KG1 (cell line): Measurements from ENCODE around the gene SELPLG.
"Not testable (repeated sequence)": the region's sequence is repeated elsewhere in the genome, so short reads cannot be mapped to it uniquely, and the experiment has no call there.

Source experiments
- DNase-seq: peaks from one replicate; lab custom pipeline; 2025; lab: John Stamatoyannopoulos, UW

SELPLG gene

DNA sequence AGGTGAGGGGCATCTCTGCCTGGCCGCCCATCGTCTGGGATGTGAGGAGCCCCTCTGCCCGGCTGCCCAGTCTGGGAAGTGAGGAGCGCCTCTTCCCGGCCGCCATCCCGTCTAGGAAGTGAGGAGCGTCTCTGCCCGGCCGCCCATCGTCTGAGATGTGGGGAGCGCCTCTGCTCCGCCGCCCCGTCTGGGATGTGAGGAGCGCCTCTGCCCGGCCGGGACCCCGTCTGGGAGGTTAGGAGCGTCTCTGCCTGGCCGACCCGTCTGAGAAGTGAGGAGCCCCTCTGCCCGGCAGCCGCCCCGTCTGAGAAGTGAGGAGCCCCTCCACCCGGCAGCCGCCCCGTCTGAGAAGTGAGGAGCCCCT, 22.1 kb upstream of the SELPLG start:
- not testable (repeated sequence) for DNase-seq

DNA sequence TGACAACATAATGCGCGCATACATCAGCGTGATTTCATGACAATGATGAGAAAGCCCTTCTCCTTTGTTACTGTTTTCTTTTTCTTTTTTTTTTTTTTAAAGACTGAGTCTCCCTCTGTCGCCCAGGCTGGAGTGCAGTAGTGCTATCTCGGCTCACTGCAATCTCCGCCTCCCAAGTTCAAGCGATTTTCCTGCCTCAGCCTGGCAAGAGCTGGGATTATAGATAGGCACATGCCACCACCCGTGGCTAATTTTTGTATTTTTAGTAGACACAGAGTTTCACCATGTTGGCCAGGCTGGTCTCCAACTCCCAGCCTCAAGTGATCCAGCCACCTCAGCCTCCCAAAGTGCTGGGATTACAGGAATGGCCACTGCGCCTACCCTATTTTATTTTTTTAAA, 20.9 kb upstream of the SELPLG start:
- not testable (repeated sequence) for DNase-seq

DNA sequence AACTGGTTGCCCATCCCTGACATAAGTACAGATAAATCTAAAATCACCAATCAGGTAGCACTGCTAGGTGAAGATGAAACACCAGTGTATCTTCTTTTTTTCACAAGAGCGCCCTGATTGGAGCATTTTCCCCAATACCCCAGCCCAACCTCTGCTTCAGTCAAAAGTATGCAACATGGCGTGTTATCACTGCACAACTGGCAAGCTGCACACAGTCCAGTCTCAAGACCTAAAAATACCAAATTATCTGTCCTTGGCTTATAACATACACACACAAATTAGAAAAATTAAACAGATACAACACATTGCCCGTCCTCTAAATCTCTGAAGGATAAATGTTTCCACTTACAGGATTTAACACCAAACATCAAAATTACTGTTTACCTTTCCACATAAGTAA, 20.2 kb upstream of the SELPLG start:
- DNase-seq = no peak

DNA sequence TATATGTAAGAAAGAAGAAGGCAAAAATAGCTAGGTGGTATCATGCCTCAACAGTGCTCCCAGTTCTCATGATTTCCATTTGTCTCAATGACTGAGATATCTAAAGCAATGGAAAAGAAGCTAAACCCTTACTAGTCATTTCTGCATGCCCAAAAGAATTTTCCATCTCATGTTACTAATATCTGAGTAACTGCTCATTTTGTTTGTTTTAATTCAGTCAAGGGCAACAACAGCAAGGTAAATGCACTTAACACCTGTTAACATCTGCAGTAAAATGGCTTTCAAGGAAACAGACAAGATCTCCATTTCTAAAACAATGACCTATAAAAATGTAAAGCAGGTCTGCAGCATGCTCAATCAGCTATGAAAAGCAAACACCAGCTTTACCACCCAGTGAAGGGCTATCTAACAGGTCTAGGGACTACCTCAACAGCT, 19.4 kb upstream of the SELPLG start:
- DNase-seq = no peak

DNA sequence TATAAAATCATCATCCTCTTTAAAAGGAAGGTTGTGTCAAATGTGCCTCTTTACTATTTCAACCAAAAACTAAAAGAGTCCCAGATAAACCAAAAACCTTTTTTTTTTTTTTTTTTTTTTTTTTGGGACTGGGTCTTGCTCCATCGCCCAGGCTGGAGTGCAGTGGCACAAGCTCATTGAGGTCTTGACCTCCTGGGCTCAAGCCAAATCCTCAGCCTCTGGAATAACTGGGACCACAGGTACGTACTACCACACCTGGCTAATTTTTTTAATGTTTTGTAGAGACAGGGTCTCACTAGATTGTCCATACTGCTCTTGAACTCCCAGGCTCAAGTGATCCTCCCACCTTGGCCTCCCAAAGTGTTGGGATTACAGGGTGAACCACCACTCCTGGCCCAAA, 16.4 kb upstream of the SELPLG start:
- no peak for DNase-seq

DNA sequence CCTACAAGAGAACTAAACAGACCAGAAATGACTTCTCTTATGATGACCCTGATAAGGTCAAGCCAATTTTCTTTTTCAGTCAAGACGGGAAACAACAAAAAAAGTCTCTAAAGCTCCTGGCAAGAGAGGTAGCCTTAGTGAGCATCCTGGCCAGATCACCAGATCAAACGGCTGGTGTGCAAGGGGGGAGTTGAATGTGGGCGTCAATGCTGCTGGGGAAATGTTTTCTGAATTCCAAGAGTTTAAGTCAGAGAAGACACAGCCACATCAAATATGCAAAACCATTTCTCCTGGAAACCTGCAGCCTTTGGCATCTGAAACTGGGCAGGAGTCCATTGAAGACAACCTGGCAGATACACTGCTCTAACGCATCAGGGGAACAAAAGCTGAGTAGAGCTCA, 16.0 kb upstream of the SELPLG start:
- DNase-seq = no peak

DNA sequence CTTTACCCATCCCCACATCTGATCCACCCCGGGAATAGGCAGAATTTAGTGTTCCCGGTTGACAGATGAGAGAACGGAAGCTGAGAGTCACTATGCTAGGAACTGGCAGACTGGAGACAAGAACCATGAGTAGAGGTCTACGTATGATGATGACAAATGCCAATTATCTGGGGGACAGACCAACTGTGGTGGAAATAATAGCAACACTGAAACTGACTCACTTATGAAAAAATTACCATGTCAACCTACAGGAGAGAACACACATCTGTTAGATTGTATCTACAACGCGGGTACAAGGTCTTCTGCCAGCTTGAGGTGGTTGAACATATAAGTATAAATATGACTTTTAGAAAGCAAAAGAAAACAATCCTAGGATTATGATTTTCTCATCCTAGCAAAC, 15.4 kb upstream of the SELPLG start:
- no peak for DNase-seq

DNA sequence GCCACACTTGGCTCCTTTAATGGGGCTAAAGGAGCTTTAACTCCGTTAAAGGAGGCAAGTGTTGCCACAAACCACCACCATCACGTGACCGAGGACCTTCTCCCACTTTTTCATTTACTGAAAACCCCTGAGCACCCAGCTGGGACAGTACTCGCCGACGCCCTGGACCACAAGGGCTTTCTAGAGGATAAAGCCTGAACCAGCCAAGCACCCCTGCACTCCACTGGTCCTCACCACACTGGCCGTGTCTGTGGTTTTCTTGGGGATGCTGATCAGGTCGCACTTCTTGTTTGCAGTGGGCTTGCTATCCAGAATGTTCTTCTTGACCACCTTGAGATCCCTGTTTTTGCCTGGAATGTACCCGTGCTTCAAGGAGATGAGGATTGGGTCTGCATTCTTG, 14.7 kb upstream of the SELPLG start:
- no peak for DNase-seq

DNA sequence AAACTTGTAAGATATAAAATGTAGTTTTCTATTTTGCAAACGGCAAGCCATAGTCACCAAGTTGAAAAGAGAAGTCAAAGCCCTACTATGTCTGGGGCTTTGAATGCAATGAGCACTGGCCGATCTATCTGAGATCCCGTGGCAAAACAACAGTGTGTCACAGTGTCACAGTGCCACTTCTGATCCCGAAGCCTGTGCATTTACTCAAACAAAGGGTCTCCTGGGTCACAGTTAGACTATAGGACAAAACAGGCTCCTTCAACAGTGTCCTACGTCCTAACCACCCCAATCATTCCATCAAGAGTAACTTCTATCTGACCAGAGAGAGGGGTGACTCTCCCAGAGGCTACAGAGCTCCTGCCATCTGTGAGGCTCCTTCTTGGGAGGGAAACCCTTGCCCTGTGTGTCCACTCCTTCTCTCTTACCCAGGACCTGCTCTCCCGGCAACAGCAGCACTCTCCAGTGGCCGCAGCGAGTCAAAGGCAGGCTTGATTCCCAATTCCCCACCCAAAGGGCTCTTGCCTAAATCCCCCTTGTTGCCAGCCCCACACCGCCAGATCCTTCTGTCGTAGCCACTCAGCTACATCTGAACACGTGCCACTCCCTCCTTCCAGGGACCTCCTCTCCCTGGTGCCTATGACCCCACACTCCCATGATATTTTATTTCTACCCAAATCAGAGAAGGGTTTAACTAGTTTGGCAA, 14.0 kb upstream of the SELPLG start:
- DNase-seq = no peak

DNA sequence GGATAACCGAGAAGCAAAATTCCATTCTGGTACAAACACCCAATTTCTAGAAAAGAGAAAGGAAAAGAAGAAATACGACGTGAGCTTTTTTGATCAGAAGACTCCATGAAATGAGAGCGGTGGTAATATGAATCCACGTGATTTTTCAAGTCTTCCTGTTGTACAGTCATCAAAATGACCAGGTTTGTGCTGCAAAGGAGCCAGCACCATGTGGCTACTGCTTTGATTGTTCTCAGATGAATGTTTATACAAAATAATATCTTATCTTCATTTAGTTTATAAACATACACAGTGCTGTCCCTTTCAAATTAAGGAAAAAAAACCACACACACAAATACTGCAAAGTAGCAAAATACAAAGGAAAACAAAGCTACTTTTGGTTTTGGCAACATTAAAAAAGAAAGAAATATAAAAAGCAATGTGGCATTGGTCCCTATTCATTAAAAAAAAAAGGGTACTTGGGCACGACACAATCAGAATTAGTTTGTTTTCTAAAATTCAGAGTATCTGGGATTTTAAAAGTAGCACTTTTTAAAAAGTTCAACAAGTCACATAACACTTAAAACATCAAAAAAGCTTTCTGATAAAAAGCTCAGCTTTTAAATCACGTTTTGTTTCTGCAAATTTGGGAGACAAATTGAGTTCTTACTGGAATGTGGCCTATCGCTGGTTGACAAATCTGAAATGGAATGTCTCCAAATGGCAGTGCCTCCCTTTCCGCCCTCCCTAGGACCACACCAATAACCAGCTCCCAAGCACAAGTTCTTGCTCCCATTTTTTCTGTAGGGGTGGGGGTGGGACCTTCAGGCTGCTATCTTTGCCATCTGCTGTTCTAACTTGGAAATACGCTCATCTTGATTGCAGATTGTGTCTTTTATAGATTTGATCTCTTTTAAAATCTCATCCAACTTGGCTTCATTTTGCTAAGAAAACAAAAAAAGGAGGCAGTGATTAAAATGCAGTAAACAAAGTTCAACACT, 13.2 kb upstream of the SELPLG start:
- DNase-seq = no peak

DNA sequence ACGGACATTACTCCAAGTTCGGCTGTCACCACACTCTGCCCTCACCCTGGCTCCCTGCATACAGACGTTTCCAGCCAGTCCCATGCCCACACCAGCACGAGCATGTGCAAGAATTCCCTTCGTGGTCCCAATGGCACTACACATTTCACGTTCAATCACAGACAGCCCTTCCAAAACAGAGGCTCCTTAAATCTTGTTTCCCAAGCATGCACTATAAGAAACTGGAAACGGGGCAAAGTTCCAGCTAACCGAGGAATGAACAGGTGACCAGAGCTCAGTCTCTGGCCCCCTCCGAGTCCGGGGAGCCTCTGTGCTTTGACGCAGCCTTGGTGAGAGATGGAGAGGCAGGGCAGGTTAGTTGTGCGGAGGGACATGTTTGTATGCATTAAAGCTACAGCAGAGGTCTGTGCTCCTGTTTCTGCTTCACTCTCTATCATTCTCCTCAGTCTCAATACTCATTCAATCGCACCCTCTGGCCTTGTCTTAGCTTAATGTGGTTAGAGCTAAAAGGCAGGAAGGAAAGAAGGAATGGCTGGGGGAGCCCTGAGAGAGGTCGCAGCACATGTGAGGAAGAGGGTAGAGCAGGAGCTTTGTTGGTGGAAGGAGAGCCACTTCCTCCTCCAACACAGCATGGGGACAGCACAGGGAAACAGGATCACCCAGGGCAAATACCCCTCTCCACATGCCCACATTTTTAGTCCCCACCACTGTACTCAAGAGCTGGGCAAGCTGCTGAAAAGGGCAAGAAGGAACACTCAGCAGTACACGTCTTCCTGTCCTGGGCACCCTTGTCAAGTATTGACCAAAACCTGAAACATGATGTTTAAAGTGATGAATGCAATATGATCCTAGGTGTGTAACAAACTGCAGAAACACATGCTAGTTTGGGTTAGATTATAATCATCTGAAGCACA, 12.2 kb upstream of the SELPLG start:
- DNase-seq = no peak

DNA sequence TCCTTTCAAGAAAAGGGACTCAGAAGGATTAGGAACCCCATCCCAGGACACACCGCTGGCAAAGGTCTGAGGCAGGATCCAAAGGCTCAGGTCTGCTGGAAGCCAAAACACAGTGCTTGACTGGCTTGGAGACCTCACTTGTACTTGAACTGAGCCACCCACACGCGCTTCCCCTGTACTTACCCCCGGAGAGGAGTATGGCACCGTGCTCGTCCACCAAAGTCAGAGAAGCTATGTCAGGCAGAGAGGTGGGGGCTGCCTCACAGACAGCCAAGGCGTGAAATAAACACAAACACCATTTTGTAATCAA, 11.1 kb upstream of the SELPLG start:
- DNase-seq = no peak

DNA sequence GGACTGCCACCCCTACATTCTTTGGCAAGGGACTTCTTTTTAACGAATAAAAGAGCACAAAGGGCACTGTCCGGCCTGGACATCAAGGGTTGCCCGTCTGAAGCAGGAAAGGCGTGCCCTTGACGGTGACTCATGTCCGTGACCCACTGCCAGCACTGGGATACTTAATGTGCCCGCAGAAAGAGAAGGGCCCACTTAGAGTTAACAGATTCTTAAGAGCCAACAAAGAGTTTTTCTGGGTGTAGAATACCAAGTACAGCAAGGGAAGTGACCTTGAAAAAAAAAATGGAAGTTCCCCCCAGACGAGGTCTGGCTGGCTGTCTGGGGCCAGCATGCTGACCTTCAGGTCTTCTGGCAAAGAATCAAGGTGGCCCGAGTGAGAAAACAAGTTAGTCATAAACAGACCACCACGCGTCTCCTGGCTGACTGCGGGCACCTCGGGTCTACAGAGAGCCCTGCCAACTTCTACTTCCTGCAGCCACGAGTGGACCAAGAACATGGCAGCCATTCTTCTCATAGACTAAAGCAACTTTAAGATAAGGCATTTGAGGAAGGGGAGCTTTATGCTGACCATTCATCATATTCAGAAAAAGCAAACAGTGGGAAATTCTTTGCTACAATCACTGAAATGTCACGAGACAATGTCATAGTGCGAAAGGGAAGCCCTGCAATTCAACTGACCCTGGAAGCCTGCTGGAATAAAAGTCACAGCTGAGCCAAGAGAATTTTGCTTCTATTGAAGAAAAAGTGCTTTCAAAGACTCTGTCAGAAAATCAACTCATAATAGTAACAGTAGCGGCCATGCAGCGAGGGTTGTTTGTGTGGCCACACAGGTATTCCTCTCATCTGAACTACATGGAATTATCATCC, 10.5 kb upstream of the SELPLG start:
- DNase-seq = no peak

DNA sequence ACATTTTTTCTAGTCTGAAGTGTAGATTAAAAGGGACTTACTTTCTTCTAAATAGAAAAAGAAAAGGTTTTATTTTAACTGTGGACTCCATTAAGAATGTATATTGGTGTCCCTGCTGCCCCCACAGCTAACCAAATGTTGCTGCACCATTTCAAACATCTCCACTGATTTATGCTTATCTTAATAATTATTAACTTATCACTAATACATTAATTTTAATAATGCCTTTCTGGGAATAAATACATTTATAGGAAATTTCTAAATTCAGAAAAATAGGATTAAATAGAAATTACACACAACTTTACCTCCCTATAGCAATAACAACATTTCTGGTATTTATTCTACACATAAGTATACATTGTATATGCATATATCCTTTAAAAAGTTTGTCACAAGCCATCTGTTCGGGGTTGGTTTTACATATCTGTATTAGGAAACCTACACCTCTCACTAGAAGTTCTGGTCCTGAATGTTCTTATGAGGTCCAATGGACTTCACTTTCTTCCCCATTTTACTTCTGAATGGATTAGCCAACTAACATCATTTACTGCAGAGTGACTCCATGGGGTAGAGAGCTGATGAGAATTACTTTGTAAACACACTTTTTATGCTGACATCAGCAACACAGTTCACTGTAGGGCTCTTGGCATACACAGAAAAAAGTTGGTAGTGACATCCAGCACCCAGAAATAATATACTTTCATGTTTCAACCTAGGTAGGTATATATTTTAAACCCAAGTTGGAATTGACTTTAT, 9.4 kb upstream of the SELPLG start:
- no peak for DNase-seq

DNA sequence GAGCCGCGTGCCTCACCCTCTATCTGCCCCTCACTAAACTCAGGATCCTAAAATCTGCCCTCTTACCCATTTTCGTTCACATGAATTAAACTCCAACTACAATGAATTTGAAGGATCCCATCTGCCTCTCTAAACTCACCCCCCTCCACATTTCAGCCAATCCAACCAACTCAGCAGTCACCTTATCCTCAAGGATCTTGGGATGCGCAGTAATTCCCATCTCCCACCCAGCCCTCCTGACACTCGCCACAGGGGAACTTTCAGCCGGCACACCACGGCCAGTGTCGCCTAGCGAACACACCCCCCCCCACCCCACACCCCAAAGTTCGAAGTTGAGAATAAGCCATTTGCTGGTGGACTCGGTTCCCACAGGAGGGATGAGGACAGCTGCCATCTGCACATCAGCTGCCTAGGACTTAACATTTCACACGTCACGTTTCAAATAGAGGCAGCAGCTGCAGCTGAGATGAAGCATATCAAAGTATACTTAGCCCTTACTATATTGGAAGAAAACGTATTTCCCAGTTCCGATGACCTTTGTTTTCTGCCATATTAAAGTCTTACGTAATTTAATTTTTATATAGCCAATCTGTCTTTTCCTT, 8.7 kb upstream of the SELPLG start:
- DNase-seq = no peak

DNA sequence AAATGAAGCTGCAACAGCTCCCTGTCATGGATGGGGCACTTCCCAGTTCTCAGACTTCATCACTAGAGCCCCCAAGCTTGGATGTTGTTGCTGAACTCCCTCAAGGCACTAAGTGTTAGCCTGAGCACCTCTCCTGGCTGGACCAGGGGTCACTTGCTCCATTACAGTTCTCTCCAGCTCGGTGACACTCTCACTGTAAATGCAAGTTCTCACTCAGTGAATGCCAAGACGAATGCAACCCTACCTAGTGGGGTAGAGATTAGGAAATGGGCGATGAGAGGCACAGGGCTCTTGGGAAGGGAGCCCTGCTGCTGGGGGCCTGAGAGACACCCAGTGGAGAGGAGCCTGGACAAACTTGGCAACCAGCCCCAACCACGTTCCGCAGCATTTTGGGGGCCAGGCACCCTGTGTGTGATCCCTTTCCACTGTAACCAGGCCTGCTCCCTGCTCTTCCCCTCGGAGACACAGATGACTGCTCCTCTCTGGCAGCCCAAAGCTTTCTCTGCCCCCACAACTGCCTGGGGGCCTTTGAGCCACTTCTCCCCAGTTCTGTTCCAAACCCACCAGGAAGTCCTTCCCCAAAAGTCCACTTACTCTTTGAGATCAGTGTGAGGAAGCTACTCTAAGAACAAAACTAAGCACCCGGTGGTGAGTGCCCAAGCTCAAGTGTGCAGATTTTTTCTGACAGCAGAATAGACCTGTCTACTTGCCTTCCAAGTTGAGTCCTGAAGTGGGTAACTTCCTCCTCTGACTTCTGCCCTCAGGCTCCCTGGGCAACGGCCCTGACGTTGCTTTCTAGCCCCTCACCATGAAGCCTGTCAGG, 8.0 kb upstream of the SELPLG start:
- no peak for DNase-seq

DNA sequence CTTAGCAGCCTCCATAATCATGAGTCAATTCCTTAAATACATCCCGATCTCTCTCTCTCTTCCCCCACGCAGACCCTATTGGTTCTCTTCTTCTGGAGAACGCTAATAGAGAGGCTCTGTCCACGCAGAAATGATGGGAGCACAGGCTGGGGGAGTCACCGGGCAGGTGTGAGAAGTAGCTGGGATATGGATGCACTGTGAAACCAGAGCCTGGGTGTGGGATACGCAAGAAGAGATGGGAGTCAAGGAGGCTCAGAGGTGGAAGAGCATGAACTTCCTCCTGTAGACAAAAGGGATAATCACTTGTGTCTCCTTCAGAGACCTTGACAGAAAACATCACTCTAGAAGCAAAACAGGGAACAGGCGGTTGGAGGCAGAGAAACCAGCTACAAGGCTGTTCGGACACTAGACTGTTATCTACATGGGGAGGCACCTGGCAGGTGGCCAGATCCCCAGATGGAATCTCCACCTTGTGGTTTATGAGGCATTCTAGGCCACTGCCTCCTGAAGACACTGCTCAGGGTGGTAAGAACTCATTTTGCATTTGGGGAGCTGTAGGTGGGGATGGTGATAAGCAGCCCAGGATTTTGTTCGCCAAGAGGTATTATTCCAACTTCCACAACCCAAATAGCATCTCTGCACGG, 7.2 kb upstream of the SELPLG start:
- no peak for DNase-seq

DNA sequence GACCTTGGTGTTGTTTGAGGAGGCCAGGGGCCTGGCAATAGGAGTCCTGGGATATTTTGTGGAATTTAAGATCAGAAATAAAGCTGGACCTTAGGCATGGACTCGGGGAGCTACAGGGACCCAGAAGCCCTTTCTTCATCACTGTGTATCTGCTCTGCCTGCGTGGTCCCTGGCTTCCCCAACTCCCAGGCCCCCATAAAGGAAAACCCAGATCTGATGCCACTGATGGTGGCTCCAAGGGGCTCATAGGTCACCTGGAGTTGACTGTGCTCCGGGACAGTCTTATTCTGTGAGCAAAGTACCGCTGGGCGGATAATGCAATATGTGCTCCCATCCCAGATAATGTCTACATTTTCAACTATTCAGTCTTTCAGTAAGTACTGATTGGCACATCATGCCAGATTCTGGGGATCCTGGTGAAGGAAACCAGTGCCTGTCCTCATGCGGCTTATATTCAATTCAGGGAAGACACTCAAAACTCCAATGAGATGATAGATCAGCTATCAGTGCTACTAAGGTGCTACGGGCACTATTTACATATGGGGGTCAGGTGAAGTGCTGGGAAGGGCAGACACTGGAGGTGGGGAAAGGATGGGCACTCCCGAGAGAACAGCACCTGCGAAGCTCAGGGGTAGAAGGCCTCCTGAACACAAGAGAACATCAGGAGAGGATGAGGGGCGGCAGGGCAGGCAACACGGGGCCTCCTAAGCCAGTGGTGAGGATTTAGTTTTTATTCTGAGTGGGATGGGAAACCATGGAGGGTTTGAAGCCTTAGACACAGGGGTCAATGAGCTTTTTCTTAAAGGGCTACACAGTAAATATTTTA, 5.5 kb upstream of the SELPLG start:
- no peak for DNase-seq
